K562 (cell line): ENCODE measurements around the gene CCDC174. TPM values are rescaled to one million over a fixed set of nuclear protein-coding genes. Genes with fewer than 3 reads are reported as not detected.

ENCODE experiments used
- AFF4 ChIP-seq: sonication (generic); formaldehyde crosslinking; IDR thresholded peaks from 2 replicates; pipeline ENCODE4 v1.8.0; 2023; ENCODE audit warnings: mild to moderate bottlenecking, missing genetic modification reagents
- ARID1B ChIP-seq: fragments of 450-650 bp; IDR thresholded peaks from 2 replicates; pipeline ENCODE4 v1.6.1; 2016; ENCODE audit warnings: antibody characterized with exemption, mild to moderate bottlenecking, inconsistent platforms
- ATF4 ChIP-seq: fragments of 450-650 bp; formaldehyde crosslinking; IDR thresholded peaks from 2 replicates; pipeline ENCODE4 v1.4.0; 2022; ENCODE audit warnings: mild to moderate bottlenecking, moderate library complexity
- CHD1 ChIP-seq: fragments of 200-600 bp; sonication (generic); IDR thresholded peaks from one replicate; pipeline ENCODE4 v1.6.1; 2012; ENCODE audit warnings: mild to moderate bottlenecking, moderate library complexity, low read length, inconsistent platforms
- DLX4 ChIP-seq: fragments of 250-450 bp; sonication (Bioruptor Pico); IDR thresholded peaks from 2 replicates; pipeline ENCODE4 v1.6.1; 2021; ENCODE audit warnings: mild to moderate bottlenecking
- HMG20A ChIP-seq: fragments of 450-650 bp; formaldehyde crosslinking; conservative IDR thresholded peaks from 2 replicates; pipeline ENCODE4 v1.4.0; 2020; ENCODE audit warnings: mild to moderate bottlenecking, mixed read lengths
- HNRNPK ChIP-seq: fragments of 200-400 bp; formaldehyde crosslinking; IDR thresholded peaks from one replicate; pipeline ENCODE4 v1.6.1; 2018; ENCODE audit warnings: mild to moderate bottlenecking, low read depth, low read length; ENCODE audit not compliant: poor library complexity, severe bottlenecking
- IRF9 ChIP-seq: fragments of 450-650 bp; IDR thresholded peaks from 2 replicates; pipeline ENCODE4 v1.6.1; 2016; ENCODE audit warnings: missing biosample characterization, missing genetic modification characterization
- MIER1 ChIP-seq: fragments of 450-650 bp; IDR thresholded peaks from 2 replicates; pipeline ENCODE4 v1.6.1; 2016; ENCODE audit warnings: antibody characterized with exemption, mild to moderate bottlenecking, low read depth
- NELFE ChIP-seq: IDR thresholded peaks from 2 replicates; pipeline ENCODE4 v1.6.1; 2011; ENCODE audit warnings: mild to moderate bottlenecking; ENCODE audit not compliant: insufficient read depth, insufficient read length
- PCBP2 ChIP-seq: fragments of 200-400 bp; formaldehyde crosslinking; IDR thresholded peaks from 2 replicates; pipeline ENCODE4 v1.6.1; 2018; ENCODE audit warnings: low read length, low read depth, mild to moderate bottlenecking, moderate library complexity; ENCODE audit not compliant: poor library complexity, severe bottlenecking
- RBBP5 ChIP-seq: fragments of 200-600 bp; sonication (generic); IDR thresholded peaks from 2 replicates; pipeline ENCODE4 v1.6.1; 2012; ENCODE audit warnings: borderline replicate concordance, mild to moderate bottlenecking, low read length, control low read depth, inconsistent platforms; ENCODE audit not compliant: insufficient read depth, poor library complexity, severe bottlenecking
- TEAD1 ChIP-seq, 2 experiments: fragments of 450-650 bp in 1 of 2; sonication (generic) in 1 of 2; formaldehyde crosslinking; IDR thresholded peaks; 2 replicates each; pipeline versions ENCODE4 v1.4.0 to v1.8.0; 2020 to 2022; ENCODE audit warnings: mild to moderate bottlenecking in 2 of 2, missing genetic modification reagents in 1 of 2
- TFAP4 ChIP-seq: sonication (generic); formaldehyde crosslinking; IDR thresholded peaks from 2 replicates; pipeline ENCODE4 v1.8.0; 2022; ENCODE audit warnings: missing genetic modification reagents, mild to moderate bottlenecking, moderate library complexity, borderline replicate concordance
- TGIF2 ChIP-seq: sonication (generic); formaldehyde crosslinking; IDR thresholded peaks from 2 replicates; pipeline ENCODE4 v1.8.1; 2022; ENCODE audit warnings: mild to moderate bottlenecking, missing genetic modification reagents, moderate library complexity
- ZBED1 ChIP-seq: IDR thresholded peaks from 2 replicates; pipeline ENCODE4 v1.6.1; 2014
- ZFPM2 ChIP-seq: fragments of 250-450 bp; sonication (Bioruptor Pico); IDR thresholded peaks from 2 replicates; pipeline ENCODE4 v1.5.1; 2022; ENCODE audit warnings: mild to moderate bottlenecking
- ZNF253 ChIP-seq: fragments of 250-450 bp; sonication (Bioruptor Pico); conservative IDR thresholded peaks from 2 replicates; pipeline ENCODE4 v1.6.1; 2021; ENCODE audit warnings: mild to moderate bottlenecking
- ZNF75A ChIP-seq: fragments of 450-650 bp; formaldehyde crosslinking; IDR thresholded peaks from 2 replicates; pipeline ENCODE4 v1.4.0; 2020; ENCODE audit warnings: mild to moderate bottlenecking
- polyA plus RNA-seq, 8 experiments: library from polyadenylated mRNA; depleted of rRNA in 4 of 8; stranded (reverse) in 5 of 8; unstranded in 3 of 8; fragments of >200 nt; fragmentation: Nextera tagmentation in 2 of 8; fragmentation: Illumina TruSeq in 1 of 8; extraction: Ambion mirVana in 2 of 8; extraction: Trizol in 1 of 8; gene quantifications; 2 replicates each; pipeline versions ENCODE4 v1.2.1 to v1.2.3, GENCODE V29; 2011 to 2014; ENCODE audit warnings: inconsistent platforms in 1 of 8, missing spikeins in 1 of 8
- total RNA-seq, 7 experiments: library from RNA; depleted of rRNA in 6 of 7; stranded (reverse); fragments of >200 nt in 6 of 7; fragmentation: Illumina TruSeq in 2 of 7; extraction: Trizol in 2 of 7; gene quantifications; 2 replicates each; pipeline versions ENCODE4 v1.2.1 to v1.2.3, GENCODE V29; 2011 to 2021; ENCODE audit warnings: low replicate concordance in 1 of 7

Gene CCDC174
- total and polyA plus RNA-seq, 9 of the 15 experiments (the other 6 are each of a cell fraction or from before 2014, with no cell fraction given) = 7.4 to 41.0 (median 28.5) TPM

GRCh38 chr3:14651440-14652251 lies at the start of gene CCDC174 (continued):
- TF ChIP-seq ATF4 (CRISPR knock-in tag) (no peak), TGIF2 (CRISPR knock-in tag) (no peak; the same call in 1 of the 2 replicates), DLX4 (CRISPR knock-in tag) (no peak), ARID1B (peak; percentile 54; the same call in 1 of the 2 replicates), PCBP2 (no peak), CHD1 (no peak), ZBED1 (peak; percentile 43; the same call in 1 of the 2 replicates), ZNF253 (no peak), RBBP5 (peak; percentile 88), NELFE (no peak), ZNF75A (CRISPR knock-in tag) (no peak), MIER1 (no peak), IRF9 (tag) (peak; percentile 28; the same call in 1 of the 2 replicates), TEAD1 (CRISPR knock-in tag; IDR thresholded peaks at IDR 0.05) (peak; percentile 26 to 90; a peak in 3 of 4 replicates), HNRNPK (no peak), TFAP4 (peak; percentile 82), ZFPM2 (no peak), AFF4 (CRISPR knock-in tag) (no peak; the same call in 1 of the 2 replicates), HMG20A (CRISPR knock-in tag) (no peak)
